ENCODE results near the gene SHLD1.
"Not testable (repeated sequence)": the region's sequence is repeated elsewhere in the genome, so short reads cannot be mapped to it uniquely, and the experiment has no call there.

Gene SHLD1, protein sequence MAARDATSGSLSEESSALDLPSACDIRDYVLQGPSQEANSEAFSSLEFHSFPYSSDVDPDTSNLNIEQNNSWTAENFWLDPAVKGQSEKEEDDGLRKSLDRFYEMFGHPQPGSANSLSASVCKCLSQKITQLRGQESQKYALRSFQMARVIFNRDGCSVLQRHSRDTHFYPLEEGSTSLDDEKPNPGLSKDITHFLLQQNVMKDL
- 3.6 to 6.2 reads per million in 2 donors for total RNA-seq

DNA sequence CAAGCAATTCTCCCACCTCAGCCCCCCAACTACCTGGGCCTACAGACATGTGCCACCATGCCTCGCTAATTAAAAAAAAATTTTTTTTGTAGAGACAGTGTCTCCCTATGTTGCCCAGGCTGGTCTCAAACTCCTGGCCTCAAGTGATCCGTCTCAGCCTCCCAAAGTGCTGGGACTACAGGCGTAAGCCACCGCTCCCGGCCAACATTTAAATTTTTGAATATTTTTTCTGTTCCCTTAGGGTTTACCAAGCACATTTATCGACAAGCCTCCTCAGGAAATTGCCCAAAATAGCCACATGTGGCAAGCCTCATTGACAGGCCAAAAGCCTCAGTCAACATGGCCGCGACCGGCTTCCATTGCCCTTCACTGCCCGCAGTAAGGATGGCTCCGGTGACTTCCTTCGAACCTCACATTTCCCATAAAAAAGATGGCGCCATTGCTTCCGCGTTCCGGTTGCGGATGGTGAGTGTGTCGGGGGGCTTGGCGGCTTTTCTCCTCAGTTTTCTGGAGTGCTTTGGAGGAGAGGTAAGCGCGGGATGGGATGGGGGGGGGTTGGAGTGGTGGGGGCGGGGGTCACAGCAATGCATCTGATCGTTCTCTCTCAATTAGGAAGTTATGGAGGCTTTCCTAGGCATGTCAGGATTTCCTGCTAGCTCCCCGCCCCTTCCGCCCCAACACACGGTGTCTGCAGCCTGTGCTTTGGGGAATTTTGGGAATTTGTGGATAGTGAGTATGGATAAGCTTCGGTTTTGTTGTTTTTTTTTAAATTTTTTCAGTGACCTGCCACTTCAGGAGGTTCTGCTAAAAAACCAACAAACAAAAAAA lies at the start of gene SHLD1:
Gene SHLD1 (plus strand): TSS at position 450 of the 828 bp plus-strand sequence. CDS start 22,465 bp downstream, outside the sequence.
- peak; percentile 58 for DNase-seq

DNA sequence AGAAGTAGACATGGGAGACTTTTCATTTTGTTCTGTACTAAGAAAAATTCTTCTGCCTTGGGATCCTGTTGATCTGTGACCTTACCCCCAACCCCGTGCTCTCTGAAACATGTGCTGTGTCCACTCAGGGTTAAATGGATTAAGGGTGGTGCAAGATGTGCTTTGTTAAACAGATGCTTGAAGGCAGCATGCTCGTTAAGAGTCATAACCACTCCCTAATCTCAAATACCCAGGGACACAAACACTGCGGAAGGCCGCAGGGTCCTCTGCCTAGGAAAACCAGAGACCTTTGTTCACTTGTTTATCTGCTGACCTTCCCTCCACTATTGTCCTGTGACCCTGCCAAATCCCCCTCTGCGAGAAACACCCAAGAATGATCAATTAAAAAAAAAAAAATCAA lies 47.9 kb upstream of the SHLD1 start:
- DNase-seq, result not testable (repeated sequence)

DNA sequence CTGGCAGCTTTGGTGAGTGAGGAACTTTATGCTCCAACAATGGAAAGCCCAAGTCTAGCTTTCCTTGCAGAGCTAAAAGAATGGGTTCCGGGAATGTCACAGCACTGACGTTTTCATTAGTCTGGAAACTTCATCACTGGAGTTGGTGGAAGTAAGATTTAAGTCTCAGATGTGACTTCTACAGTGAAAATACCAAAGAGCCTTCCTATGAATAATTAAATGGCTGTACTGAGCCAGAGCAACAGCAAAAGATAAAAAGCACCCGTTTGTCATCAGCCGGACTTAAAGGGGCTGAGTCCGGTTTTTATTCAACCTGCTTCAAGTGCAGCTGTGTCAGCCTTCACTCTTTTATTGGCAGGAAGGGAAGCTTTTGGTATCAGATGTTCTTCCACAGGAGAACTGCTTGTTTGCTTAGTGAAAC lies 46.5 kb upstream of the SHLD1 start:
- DNase-seq, result no peak

DNA sequence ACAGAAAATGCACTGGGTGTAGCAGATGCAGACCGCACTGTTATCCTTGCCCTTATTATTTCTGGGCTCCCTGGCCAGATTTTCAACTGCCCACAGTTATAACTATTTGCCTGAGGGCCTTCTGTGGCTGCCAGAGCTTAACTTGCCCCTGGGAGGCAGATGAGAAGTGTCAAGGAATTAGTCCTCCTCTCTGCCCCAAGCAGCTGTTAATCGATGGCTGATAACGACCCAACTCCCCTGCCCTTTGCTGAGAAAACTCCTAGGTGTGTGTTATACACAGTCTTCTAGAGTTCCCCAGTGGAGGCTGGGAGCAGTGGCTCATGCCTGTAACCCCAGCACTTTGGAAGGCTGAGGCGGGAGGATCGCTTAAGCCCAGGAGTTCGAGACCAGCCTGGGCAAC lies 44.4 kb upstream of the SHLD1 start:
- DNase-seq, result no peak

DNA sequence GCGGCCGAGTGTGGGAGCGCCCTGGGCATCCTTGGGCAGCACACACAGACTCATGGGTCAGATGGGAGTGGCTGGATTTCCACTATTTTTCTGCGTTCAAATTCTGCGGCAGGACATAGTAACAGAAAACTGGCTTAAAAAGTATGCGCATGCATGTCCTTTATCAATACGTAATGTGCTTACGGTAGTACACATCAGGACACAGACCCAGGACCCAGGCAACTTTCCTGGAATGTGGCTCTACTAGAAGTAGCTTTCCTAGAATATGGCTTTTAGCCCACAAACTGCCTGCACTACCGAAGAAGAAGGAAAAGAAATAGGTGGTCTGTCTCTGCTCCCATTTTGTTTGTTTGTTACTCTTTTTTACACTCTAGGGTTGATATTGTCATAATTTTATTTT lies 43.4 kb upstream of the SHLD1 start:
- DNase-seq, result no peak

DNA sequence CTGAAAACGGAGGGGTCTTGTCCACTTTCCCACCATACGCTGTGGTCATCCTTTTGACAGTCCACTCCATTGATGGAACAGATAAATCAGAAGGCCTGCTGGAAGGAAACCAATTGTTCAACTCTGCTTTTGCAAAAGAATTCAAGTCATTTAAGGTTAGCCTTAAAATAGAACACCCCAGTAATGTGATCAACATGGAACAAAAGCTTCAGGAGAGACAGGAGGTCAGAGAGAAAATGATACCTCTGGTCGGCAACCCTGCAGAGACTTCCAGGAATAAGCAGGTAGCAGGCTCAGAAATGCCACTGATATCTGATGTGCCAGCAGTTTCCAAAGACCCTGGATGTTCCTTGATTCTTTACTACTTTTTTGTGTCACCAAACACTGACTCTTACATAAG lies 39.6 kb upstream of the SHLD1 start:
- no peak for DNase-seq

DNA sequence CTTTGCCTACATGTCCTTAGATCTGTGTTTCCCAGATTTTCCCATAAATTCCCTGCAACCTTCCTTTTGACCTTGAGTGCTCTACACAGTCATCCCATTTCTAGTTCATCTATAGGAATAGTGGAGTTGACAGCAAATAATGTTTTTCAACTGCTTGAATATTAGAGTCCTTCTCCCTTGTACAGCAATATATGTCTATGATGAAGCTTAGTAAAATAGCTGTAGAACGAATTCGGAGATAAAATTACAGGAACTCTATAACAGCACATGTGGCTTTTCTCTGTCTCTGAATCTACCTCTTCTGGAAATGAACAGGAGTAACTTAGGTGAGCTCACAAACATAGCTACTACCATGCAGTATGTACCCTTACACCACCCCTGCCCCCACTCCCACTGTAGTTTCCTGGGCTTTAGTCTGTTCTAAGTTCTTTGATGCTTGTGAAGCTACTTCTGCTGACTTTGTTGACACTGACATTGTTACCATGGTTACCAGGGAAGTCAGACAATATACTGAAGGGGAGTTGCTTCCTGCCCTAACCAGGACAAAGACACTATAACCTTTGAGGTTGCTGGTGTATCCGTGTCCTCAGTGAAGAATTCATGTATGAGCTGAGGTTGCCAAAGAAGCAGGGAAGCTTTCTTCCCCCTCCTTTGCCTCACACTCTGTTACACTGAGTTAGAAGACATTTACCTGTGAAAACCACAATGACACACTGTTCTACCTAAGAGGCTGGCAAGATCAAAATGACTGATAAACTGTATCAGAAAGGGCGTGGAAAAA lies 35.8 kb upstream of the SHLD1 start:
- peak; percentile 70 for DNase-seq

DNA sequence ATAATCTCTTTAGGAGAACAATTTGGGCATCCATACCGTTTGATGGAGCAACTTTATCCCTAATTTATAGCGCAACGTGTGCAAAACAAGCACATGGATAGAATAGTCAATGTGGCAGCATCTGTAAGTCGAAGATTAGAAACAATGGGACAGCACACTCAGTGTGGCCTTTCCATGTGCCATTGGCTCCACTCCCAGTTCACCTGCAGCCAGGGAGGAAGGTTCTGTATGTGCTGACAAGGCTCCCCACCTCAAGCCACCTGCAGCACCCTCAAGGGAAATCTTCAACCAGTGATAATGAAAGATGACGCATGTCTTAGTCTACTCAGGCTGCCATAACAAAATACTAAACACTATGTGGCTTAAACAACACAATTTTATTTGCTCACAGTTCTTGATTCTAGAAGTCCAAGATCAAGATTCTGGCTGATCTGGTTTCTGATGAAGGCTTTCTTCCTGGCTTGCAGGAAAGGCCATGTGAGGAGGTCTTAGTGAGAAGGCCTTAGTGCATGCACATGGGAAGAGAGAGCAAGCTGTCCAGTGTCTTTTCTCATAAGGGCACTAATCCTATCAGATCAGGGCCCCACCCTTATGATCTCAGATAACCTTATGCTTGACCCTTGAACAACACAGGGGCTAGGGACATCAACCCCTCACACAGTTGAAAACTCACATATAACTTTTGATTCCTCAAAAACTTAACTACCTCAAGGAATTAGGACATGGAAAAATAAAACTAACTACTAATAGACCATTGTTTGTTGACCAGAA lies 34.9 kb upstream of the SHLD1 start:
- peak; percentile 6 for DNase-seq

DNA sequence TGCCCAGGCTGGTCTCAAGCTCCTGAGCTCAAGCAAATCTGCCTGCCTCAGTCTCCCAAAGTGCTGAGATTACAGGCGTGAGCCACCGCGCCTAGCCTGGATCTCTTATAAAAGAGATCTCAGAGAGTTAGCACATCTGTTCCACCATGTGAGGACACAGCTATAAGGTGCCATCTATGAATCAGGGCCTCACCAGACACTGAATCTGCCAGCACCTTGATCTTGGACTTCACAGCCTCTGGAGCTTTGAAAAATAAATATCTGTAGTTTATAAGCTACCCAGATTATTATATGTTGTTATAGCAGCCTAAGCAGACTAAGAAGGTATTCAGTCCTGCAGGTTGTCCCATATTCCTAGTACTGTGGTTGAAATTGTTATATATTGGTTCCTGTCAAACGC lies 33.2 kb upstream of the SHLD1 start:
- no peak for DNase-seq

DNA sequence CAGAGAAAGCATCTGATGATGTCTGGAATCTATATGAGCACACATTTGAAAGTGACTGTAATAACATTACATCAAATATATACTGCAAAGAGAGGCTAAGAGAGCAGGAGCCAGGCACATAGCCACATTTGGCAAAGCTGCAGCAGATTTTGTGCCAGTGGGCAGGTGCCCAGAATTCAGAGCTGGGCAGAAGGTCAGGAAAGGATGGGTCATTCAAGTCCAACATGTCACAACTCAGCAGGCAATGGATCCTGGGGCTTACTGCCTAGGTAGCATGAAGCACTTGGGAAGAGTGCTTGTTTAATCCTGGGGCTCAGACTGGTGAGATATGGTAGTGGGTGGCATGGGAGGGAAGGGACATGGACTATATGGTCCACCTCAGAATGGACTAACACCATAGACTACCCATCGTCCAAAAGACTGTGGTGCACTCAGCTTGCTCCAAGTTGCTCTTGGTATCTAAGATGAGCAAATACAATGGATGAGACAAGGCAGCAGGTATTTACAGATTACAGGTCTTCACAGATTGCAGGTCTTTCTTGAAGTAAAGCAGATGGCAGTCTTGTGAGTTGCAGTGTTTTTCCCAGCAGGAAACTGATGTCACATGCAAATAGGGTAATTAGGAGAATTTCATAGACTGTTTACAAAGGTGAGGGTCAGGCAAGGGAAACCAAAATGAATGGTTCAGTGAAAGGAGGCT lies 31.2 kb upstream of the SHLD1 start:
- no peak for DNase-seq

DNA sequence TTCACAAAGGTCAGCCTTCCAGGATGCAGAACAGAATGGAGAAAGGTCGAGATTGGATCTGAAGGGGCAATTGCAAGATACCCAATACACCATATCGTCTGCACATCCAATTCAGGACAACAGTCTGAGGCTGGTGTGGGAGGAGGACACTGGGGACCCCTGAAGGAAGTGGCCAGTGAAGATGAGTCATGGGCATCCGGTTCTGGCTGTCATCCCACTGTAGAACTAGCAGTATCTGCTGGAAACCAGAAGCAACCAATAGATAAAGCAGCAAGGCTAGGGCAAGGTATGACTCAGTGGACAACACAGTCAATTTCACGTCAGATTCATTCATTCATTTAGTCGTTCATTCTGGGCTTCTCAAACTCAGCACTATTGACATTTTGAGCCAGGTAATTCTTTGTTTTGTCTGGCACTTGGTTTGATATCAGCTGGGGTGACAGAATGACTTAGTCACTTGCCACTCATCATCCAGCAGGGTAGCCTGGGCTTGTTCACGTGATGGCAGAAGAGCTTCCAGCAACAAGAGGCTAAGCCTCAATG lies 30.3 kb upstream of the SHLD1 start:
- no peak for DNase-seq

DNA sequence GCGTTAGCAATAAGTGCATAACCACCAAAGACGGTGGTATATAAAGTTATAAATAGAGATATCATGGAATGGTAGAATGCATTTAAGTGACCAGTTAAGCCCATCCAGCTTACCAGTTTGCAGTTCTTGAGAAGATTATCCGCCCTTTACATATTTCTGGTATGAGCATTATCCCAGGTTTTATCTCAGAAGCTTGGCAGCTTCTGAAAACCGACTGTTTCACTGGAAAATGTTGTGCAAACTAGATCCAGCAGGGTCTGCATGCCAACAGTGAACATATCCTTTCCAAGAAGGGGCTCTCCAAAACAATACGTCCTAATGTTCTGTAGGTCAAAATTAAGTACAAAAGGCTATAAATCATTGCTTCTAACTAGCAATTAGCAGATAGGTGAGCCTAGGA lies 29.5 kb upstream of the SHLD1 start:
- no peak for DNase-seq

DNA sequence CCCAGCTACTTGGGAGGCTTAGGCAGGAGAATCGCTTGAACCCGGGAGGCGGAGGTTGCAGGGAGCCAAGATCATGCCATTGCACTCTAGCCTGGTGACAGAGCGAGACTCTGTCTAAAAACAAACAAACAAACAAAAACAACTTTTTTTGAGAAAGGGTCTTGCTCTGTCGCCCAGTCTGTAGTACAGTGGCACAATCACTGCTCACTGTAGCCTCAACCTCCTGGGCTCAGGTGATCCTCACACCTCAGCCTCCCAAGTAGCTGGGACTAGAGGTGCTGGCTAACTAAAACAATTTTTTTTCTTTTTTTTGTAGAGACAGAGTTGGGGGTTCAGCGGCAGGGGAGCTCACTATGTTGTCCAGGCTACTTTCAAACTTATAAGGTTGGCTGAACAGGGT lies 28.8 kb upstream of the SHLD1 start:
- not testable (repeated sequence) for DNase-seq

DNA sequence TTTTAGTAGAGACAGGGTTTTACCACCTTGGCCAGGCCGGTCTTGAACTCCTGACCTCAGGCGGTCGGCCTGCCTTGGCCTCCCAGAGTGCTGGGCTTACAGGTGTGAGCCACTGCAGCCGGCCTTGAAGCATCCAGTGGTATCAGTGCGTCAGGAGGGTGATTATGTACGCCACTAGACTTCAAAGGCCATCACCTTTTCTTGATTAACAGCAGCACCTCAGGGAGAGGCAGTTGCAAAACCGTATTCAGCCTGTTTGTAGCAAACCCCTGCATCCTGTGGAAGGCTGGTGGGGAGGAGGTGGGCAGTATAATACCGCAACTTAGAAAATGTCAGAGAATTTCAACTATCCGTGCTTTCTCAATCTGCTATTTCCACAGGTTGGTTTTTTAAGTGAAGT lies 27.3 kb upstream of the SHLD1 start:
- DNase-seq, result no peak

DNA sequence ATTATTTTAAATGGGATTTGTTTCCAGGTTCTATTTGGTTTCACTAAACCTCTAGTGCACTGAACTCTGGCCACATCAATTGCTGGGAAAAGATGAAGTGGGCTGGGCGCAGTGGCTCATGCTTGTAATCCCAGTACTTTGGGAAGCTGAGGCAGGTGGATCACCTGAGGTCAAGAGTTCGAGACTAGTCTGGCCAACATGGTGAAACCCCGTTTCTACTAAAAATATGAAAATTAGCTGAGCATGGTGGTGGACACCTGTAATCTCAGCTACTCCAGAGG lies 25.1 kb upstream of the SHLD1 start:
- DNase-seq, result not testable (repeated sequence)

DNA sequence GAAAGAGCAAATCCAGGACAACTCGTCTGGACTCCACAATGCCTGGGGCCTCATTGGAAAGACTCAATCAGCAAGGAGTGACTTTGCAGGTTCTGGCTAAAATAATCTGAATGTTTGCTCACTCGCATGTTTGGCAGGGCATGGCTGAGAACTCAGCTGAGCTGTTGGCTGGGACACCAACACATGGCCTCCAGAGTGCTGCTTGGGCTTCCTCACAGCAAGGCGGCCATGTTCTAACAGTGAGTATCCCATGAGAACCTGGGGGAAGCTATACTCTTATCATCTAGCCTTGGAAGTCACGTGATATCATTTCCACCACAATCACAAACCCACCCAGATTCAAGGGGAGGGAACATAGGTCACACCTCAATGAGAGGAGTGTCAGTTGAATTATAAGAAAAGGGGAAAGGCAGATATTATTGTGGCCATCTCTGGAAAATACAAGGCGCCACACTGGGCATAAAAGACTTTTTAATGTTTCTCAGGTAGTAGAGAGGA lies 23.1 kb upstream of the SHLD1 start:
- no peak for DNase-seq

DNA sequence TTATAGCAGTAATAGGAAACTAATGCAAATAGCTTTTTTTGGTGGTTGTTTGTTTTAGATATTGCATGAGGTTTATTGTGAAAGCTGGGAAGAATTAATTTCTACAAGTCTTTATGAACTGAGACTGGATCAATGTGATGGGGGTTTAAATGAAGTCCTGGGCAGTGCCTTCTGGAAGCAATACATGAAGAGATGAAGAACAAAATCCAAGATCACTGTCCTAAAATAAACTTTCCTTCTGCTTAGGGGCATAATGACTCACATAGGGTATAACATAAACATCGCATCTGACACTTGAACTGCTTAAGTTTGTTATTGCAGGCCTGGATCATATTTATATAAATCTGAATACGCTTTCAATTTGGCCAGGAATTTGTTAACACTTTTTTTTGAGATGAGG lies 20.9 kb upstream of the SHLD1 start:
- no peak for DNase-seq

DNA sequence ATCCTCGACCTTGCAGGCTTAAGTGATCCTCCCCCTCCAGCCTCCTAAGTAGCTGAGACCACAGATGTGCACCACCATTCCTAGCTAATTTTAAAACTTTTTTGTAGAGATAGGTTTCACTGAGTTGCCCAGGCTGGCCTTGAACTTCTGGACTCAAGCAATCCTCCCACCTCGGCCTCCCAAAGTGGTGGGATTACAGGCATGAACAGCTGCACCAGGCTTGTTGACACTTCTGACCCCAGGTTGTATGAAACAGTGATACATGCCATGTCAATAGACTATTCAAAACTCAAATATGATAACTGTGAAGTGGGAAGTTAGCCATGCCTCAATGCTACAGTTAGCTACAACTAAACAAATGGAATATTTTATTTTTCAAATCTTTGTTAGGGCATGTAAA lies 20.1 kb upstream of the SHLD1 start:
- no peak for DNase-seq

DNA sequence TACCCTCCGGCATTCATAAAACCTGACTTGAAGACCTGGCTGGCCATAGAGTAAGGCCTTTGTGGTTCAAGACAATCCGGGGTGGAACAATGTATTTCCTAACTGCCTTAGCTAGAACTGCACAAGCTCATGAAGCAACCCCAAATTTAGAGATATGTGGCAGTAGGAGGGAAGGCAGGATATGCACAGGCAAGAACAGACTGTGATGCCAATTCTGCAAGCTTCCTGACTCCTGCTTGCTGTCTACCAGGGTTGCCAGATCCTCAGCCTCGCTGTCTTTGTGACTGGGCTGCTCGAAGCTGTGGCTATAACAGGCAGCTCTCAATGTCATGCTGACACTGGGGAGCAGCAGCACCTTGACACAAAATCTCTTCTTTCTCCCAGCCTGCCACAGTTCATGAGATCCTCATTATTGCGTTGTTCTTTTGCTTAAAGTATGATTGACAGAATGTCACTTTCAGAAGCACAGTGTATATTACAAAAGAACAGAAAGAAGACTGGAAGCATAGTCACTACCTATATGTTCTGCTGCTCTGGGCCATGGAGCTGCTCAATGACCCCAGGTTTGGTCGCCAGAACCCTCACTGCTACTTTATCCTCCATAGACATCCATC lies 18.3 kb upstream of the SHLD1 start:
- no peak for DNase-seq

DNA sequence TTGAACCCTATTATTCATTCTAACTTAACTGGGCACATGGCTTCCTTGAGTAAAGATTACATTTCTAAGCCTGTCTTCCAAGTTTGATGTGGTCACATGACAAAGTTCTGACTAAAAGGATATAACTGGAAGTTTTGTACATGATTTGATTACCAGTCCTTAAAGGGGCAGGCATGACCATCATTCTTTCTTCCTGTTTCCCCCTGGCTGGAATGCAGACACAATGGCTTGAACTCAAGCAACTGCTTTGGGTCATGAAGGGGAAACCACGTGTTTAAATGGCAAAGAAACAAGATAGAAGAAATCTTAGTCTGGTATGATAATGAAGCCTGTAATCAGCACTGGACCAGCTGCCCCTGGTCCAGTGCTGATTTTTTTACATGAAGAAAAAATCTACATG lies 15.6 kb upstream of the SHLD1 start:
- DNase-seq, result no peak

DNA sequence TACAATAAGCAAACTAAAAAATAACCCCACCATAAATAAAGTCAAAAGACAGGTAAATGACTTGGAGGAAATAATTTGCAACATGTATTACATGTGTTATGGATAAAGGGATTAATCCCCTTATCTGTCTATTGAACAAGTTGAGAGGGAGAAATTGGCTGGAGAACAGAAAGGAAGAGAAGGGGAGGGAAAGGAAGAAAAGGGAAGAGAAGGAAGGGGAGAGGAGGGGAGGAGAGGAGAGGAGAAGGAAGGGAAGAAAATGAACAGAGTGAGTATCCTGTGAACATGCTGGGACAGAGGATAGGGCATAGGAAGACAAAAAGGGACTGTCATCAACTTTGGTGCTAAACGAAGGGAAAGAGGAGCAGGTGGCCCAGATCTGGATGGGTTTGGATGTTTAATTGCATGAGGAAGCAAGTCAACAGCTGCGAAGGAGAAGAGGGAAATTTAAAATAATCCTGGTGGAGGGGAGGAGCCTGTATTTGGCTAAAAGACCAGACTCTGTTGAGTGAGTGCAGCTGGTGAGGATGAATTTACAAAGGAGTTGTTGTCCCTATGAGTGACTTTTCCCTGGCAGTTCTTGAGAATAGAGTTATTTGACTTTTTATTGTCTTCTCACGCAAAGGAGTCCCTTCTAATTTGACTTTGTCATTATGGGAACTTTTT lies 14.2 kb upstream of the SHLD1 start:
- DNase-seq, result no peak

Data from T-helper 9 cell (primary cell).